ENCODE results near the gene CPHXL. TPM values are rescaled to one million over a fixed set of nuclear protein-coding genes. Genes with fewer than 3 reads are reported as not detected.

The CPHXL gene
- total RNA-seq, 4 donors from 2014 or later, result not detected

DNA sequence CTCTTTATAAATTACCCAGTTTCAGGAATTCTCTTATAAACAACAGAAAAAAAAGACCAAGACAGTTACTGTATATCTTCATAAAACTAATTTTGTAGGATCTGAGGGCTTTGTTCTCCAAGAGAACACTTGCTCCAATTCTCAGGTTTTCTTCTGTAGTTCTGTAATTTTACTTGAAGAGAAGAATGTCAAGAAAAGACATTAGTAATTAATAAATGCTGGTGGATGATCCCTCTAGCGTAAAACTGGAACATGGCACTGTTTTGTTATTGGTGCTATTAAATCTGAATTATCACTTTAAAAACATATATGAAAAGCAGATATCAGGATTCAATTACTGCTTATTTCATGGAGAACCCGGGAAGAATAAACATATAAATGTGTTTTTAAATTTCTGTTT is 36.5 kb upstream of the CPHXL start:
- no peak for TF ChIP-seq POLR2A (IDR thresholded peaks at IDR 0.05; ENCODE audit: low read depth)
- TF ChIP-seq EP300 (IDR thresholded peaks at IDR 0.05), result no peak
- no peak for TF ChIP-seq POLR2AphosphoS5 (IDR thresholded peaks at IDR 0.05)
- TF ChIP-seq, protein P1, sequence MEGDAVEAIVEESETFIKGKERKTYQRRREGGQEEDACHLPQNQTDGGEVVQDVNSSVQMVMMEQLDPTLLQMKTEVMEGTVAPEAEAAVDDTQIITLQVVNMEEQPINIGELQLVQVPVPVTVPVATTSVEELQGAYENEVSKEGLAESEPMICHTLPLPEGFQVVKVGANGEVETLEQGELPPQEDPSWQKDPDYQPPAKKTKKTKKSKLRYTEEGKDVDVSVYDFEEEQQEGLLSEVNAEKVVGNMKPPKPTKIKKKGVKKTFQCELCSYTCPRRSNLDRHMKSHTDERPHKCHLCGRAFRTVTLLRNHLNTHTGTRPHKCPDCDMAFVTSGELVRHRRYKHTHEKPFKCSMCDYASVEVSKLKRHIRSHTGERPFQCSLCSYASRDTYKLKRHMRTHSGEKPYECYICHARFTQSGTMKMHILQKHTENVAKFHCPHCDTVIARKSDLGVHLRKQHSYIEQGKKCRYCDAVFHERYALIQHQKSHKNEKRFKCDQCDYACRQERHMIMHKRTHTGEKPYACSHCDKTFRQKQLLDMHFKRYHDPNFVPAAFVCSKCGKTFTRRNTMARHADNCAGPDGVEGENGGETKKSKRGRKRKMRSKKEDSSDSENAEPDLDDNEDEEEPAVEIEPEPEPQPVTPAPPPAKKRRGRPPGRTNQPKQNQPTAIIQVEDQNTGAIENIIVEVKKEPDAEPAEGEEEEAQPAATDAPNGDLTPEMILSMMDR (IDR thresholded peaks at IDR 0.05), result no peak
- no peaks in the 10 kb centered on the region for H3K27me3 ChIP-seq
- no peak overlapping the region for H3K4me3 ChIP-seq
- H3K27ac ChIP-seq (replicated peaks in 1 of 4), result no peak overlapping the region
- H3K4me1 ChIP-seq, result peaks cover 0 to 7% (median 5%) of the 10 kb centered on the region in 4 donors
- no peaks in the 10 kb centered on the region for H3K9me3 ChIP-seq
- DNase-seq (ENCODE audit: extremely low spot score), result no peak
- H3K36me3 ChIP-seq, result no peaks in the 10 kb centered on the region
- 79% methylated on average over 2 of the region's 2 CpGs for WGBS
- intact Hi-C loops (cut with DNase I), result loop anchor here (5.0 kb wide), 1 partner anchor 290 kb away; no protein-coding TSS in a partner anchor

- 68% methylated on average over 7 of the region's 7 CpGs for WGBS
- intact Hi-C loops (cut with DNase I), result loop anchor here (5.0 kb wide), 1 partner anchor 289 kb away; no protein-coding TSS in a partner anchor
- H3K9me3 ChIP-seq, result no peaks in the 10 kb centered on the region
- H3K27ac ChIP-seq (replicated peaks in 1 of 4), result no peak overlapping the region
- H3K4me1 ChIP-seq, result peaks cover 0 to 7% (median 5%) of the 10 kb centered on the region in 4 donors
- no peak for TF ChIP-seq POLR2A (IDR thresholded peaks at IDR 0.05; ENCODE audit: low read depth)
- no peak for TF ChIP-seq POLR2AphosphoS5 (IDR thresholded peaks at IDR 0.05)
- no peak for TF ChIP-seq EP300 (IDR thresholded peaks at IDR 0.05)
- TF ChIP-seq, protein P1 (IDR thresholded peaks at IDR 0.05), result no peak
- no peak overlapping the region for H3K4me3 ChIP-seq
- H3K36me3 ChIP-seq, result no peaks in the 10 kb centered on the region
- DNase-seq (ENCODE audit: extremely low spot score), result no peak
- H3K27me3 ChIP-seq, result no peaks in the 10 kb centered on the region
These were observed 34.8 kb upstream of the CPHXL start for GRCh38 chr16:75761108-75761507.

DNA sequence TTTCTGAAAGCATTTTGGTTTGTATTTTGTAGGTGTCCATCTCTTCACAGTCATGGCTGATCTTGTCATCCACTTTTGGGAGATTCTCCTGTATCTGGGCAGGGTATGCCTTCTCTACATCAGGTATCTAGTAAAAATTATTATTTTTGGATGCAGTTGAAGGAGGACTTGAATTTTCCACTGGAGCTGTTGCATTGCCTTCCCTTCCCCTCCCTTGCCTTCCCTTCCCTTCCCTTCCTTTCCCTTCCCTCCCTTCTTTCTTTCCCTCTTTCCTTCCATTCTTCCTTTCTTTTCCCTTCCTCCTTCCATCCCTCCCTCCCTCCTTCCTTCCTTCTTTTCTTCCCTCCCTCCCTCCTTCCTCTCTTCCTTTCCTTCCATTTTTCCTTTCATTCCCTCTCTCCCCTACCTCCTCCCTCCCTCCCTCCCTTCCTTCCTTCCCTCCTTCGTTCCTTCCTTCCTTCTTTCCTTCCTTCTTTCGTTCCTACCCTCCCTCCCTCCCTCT is 33.8 kb upstream of the CPHXL start:
- H3K27me3 ChIP-seq, result no peaks in the 10 kb centered on the region
- 50% methylated on average over 2 of the region's 2 CpGs for WGBS
- intact Hi-C loops (cut with DNase I), result loop anchor here (5.0 kb wide), 1 partner anchor 288 kb away; no protein-coding TSS in a partner anchor

GRCh38 chr16:75758215-75758614 is 31.9 kb upstream of the CPHXL start:
- no peak overlapping the region for H3K4me3 ChIP-seq
- H3K27me3 ChIP-seq, result no peaks in the 10 kb centered on the region
- intact Hi-C loops (cut with DNase I), result no loop called here
- no peaks in the 10 kb centered on the region for H3K36me3 ChIP-seq
- 33% methylated on average over 1 of the region's 1 CpG for WGBS
- no peak for DNase-seq (ENCODE audit: extremely low spot score)
- no peaks in the 10 kb centered on the region for H3K9me3 ChIP-seq
- H3K27ac ChIP-seq (replicated peaks in 1 of 4), result no peak overlapping the region
- no peaks in the 10 kb centered on the region for H3K4me1 ChIP-seq
- TF ChIP-seq POLR2A (IDR thresholded peaks at IDR 0.05; ENCODE audit: low read depth), result no peak
- TF ChIP-seq, protein P1 (IDR thresholded peaks at IDR 0.05), result no peak
- no peak for TF ChIP-seq EP300 (IDR thresholded peaks at IDR 0.05)
- TF ChIP-seq POLR2AphosphoS5 (IDR thresholded peaks at IDR 0.05), result no peak

More for the DNA sequence above, 33.8 kb upstream of the CPHXL start:
- Histone ChIP-seq H3K36me3 (no peaks in the 10 kb centered on the region), H3K4me3 (no peak overlapping the region), H3K27ac (replicated peaks in 1 of 4) (no peak overlapping the region), H3K4me1 (peaks cover 0 to 7% (median 5%) of the 10 kb centered on the region in 4 donors), H3K9me3 (no peaks in the 10 kb centered on the region)
- DNase-seq (ENCODE audit: extremely low spot score), result no peak
- TF ChIP-seq POLR2AphosphoS5 (IDR thresholded peaks at IDR 0.05), result no peak
- no peak for TF ChIP-seq POLR2A (IDR thresholded peaks at IDR 0.05; ENCODE audit: low read depth)

DNA sequence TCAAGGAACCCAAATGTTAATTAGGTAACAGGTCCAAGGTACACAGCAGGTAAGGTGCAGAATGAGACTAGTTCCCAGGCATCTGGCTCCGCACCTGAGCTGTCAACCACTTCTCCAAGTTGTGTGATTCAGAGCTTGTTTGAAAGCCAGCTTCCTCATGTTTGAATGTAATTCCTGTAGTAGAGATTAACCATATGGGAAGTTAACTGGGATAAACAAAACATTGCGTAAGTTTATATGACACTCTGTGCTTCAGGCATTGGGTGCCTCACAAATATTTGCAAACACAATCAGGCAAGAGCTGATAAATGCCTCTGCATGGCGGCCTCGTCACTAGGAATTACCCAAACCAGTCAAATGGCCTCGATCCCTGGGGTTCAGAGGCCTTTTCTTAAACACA is 27.9 kb upstream of the CPHXL start:
- Histone ChIP-seq H3K36me3 (no peaks in the 10 kb centered on the region), H3K9me3 (no peaks in the 10 kb centered on the region), H3K27ac (replicated peaks in 1 of 4) (no peak overlapping the region), H3K27me3 (no peaks in the 10 kb centered on the region), H3K4me3 (no peak overlapping the region), H3K4me1 (no peaks in the 10 kb centered on the region)
- no peak for DNase-seq (ENCODE audit: extremely low spot score)
- TF ChIP-seq EP300 (IDR thresholded peaks at IDR 0.05) (no peak), POLR2A (IDR thresholded peaks at IDR 0.05; ENCODE audit: low read depth) (no peak), POLR2AphosphoS5 (IDR thresholded peaks at IDR 0.05) (no peak)
- TF ChIP-seq, protein P1 (IDR thresholded peaks at IDR 0.05), result no peak
- WGBS, result 65% methylated on average over 5 of the region's 5 CpGs
- intact Hi-C loops (cut with DNase I), result no loop called here
